H9 (cell line): Measurements from ENCODE around the gene FAT1. TPM values are rescaled to one million over a fixed set of nuclear protein-coding genes. Genes with fewer than 3 reads are reported as not detected.

Experiments used
- DNase-seq: peaks from one replicate; pipeline ENCODE4 v3.0.0-alpha.2; 2017
- H2AFZ ChIP-seq: one replicate; pipeline ENCODE4 v1.6.1; 2013; ENCODE audit warnings: mild to moderate bottlenecking, low read length, control low read depth, moderate library complexity
- H2AK5ac ChIP-seq: 2 replicates; pipeline ENCODE4 v1.6.1; 2013; ENCODE audit warnings: low read length, control low read depth, mixed read lengths; ENCODE audit not compliant: insufficient read length
- H2BK120ac ChIP-seq: one replicate; pipeline ENCODE4 v1.6.1; 2013; ENCODE audit warnings: low read depth, mild to moderate bottlenecking, low read length, control low read depth, inconsistent platforms; ENCODE audit not compliant: poor library complexity, severe bottlenecking
- H2BK12ac ChIP-seq: 2 replicates; pipeline ENCODE4 v1.6.1; 2013; ENCODE audit warnings: low read length, control low read depth, mixed read lengths, low read depth; ENCODE audit not compliant: insufficient read length
- H2BK15ac ChIP-seq: 2 replicates; pipeline ENCODE4 v1.6.1; 2013; ENCODE audit warnings: low read depth, low read length, control low read depth
- H2BK20ac ChIP-seq: one replicate; pipeline ENCODE4 v1.6.1; 2013; ENCODE audit warnings: low read depth, mild to moderate bottlenecking, low read length, control low read depth, inconsistent platforms; ENCODE audit not compliant: poor library complexity, severe bottlenecking
- H2BK5ac ChIP-seq: 2 replicates; pipeline ENCODE4 v1.6.1; 2013; ENCODE audit warnings: low read length, control low read depth, mixed read lengths; ENCODE audit not compliant: insufficient read length
- H3K14ac ChIP-seq: 2 replicates; pipeline ENCODE4 v1.6.1; 2013; ENCODE audit warnings: low read length, control low read depth; ENCODE audit not compliant: insufficient read depth
- H3K18ac ChIP-seq: 2 replicates; pipeline ENCODE4 v1.6.1; 2013; ENCODE audit warnings: low read depth, mild to moderate bottlenecking, mixed read lengths, low read length, control low read depth; ENCODE audit not compliant: insufficient read length
- H3K23ac ChIP-seq: 2 replicates; pipeline ENCODE4 v1.6.1; 2013; ENCODE audit warnings: low read length, control low read depth, mixed read lengths, low read depth; ENCODE audit not compliant: insufficient read length
- H3K23me2 ChIP-seq: 2 replicates; pipeline ENCODE4 v1.6.1; 2013; ENCODE audit warnings: low read depth, mild to moderate bottlenecking, mixed read lengths, low read length, control low read depth; ENCODE audit not compliant: insufficient read length, poor library complexity, severe bottlenecking
- H3K27ac ChIP-seq: 2 replicates; pipeline ENCODE4 v1.5.1; 2013; ENCODE audit warnings: low read length, control low read depth, mixed read lengths, low read depth; ENCODE audit not compliant: insufficient read length
- H3K27me3 ChIP-seq: 2 replicates; pipeline ENCODE4 v1.6.1; 2013; ENCODE audit warnings: low read length, control low read depth, inconsistent platforms; ENCODE audit not compliant: insufficient read depth
- H3K4ac ChIP-seq: 2 replicates; pipeline ENCODE4 v1.6.1; 2013; ENCODE audit warnings: low read depth, mild to moderate bottlenecking, control low read depth, inconsistent platforms, low read length, moderate library complexity
- H3K4me1 ChIP-seq: 2 replicates; pipeline ENCODE4 v1.6.1; 2013; ENCODE audit warnings: low read length, control low read depth, inconsistent platforms; ENCODE audit not compliant: insufficient read depth
- H3K4me2 ChIP-seq: 2 replicates; pipeline ENCODE4 v1.6.1; 2013; ENCODE audit warnings: low read length, control low read depth, mixed read lengths; ENCODE audit not compliant: insufficient read length, insufficient read depth
- H3K56ac ChIP-seq: 2 replicates; pipeline ENCODE4 v1.6.1; 2013; ENCODE audit warnings: low read depth, mild to moderate bottlenecking, mixed read lengths, low read length, control low read depth; ENCODE audit not compliant: insufficient read length
- H3K79me1 ChIP-seq: 2 replicates; pipeline ENCODE4 v1.6.1; 2013; ENCODE audit warnings: low read depth, mild to moderate bottlenecking, moderate library complexity, low read length, control low read depth, inconsistent platforms; ENCODE audit not compliant: insufficient read depth, poor library complexity, severe bottlenecking
- H3K79me2 ChIP-seq: 2 replicates; pipeline ENCODE4 v1.6.1; 2013; ENCODE audit warnings: low read length, control low read depth, inconsistent platforms; ENCODE audit not compliant: insufficient read depth
- H3K9ac ChIP-seq: 2 replicates; pipeline ENCODE4 v1.6.1; 2013; ENCODE audit warnings: low read length, control low read depth, mixed read lengths; ENCODE audit not compliant: insufficient read length; ENCODE audit errors: extremely low read depth
- H3K9me3 ChIP-seq: one replicate; pipeline ENCODE4 v1.6.1; 2013; ENCODE audit warnings: low read depth, low read length, inconsistent platforms; ENCODE audit not compliant: control insufficient read depth
- H3T11ph ChIP-seq: one replicate; pipeline ENCODE4 v1.6.1; 2013; ENCODE audit warnings: mild to moderate bottlenecking, low read length, control low read depth, inconsistent platforms
- H4K20me1 ChIP-seq: one replicate; pipeline ENCODE4 v1.6.1; 2013; ENCODE audit not compliant: control insufficient read depth, insufficient read length, insufficient read depth
- H4K5ac ChIP-seq: 2 replicates; pipeline ENCODE4 v1.6.1; 2013; ENCODE audit warnings: low read depth, mild to moderate bottlenecking, mixed read lengths, low read length, control low read depth; ENCODE audit not compliant: insufficient read length
- H4K8ac ChIP-seq: replicated peaks from 2 replicates; pipeline ENCODE4 v1.6.1; 2013; ENCODE audit warnings: low read length, control low read depth, mixed read lengths, low read depth; ENCODE audit not compliant: insufficient read length
- H4K91ac ChIP-seq: 2 replicates; pipeline ENCODE4 v1.6.1; 2013; ENCODE audit warnings: low read depth, mild to moderate bottlenecking, moderate library complexity, mixed read lengths, low read length, control low read depth; ENCODE audit not compliant: insufficient read length
- H3K27ac Mint-ChIP-seq, 3 experiments: 2 replicates in 2 of 3; 3 replicates in 1 of 3; pipeline ENCODE4 v1.8.0; 2020 to 2021; ENCODE audit warnings: mixed read lengths in 3 of 3, mild to moderate bottlenecking in 1 of 3, moderate library complexity in 1 of 3
- H3K27me3 Mint-ChIP-seq: 2 replicates; pipeline ENCODE4 v1.8.0; 2021; ENCODE audit warnings: low read depth, mild to moderate bottlenecking, moderate library complexity, mixed read lengths
- H3K36me3 Mint-ChIP-seq, 3 experiments: 2 replicates in 2 of 3; 3 replicates in 1 of 3; pipeline ENCODE4 v1.8.0; 2020 to 2021; ENCODE audit warnings: low read depth in 3 of 3, mixed read lengths in 3 of 3; ENCODE audit not compliant: insufficient read depth in 1 of 3
- H3K4me1 Mint-ChIP-seq, 2 experiments: 2 replicates each; pipeline ENCODE4 v1.8.0; 2020; ENCODE audit warnings: mixed read lengths in 2 of 2
- H3K4me3 Mint-ChIP-seq, 2 experiments: 2 replicates in 1 of 2; 3 replicates in 1 of 2; pipeline ENCODE4 v1.8.0; 2020 to 2021; ENCODE audit warnings: mild to moderate bottlenecking in 2 of 2, mixed read lengths in 2 of 2, moderate library complexity in 1 of 2
- H3K9me3 Mint-ChIP-seq, 2 experiments: 2 replicates in 1 of 2; 3 replicates in 1 of 2; pipeline ENCODE4 v1.8.0; 2020; ENCODE audit warnings: mild to moderate bottlenecking in 2 of 2, mixed read lengths in 2 of 2, moderate library complexity in 1 of 2
- WGBS: extraction: QIAGEN DNeasy Blood & Tissue Kit; methylation state at CpG from one replicate; pipeline ENCODE4 v1.1.7; 2013; ENCODE audit warnings: missing lambda C conversion rate, low lambda C conversion rate, mixed read lengths; ENCODE audit not compliant: insufficient read length; ENCODE audit errors: extremely low coverage; 5-methylcytosine and 5-hydroxymethylcytosine counted together
- total RNA-seq: library from RNA; stranded (reverse); gene quantifications from 2 replicates; pipeline ENCODE4 v1.2.1, GENCODE V29; 2021
- TF ChIP-seq, protein P1 (sequence below): fragments of 200-600 bp; sonication (generic); conservative IDR thresholded peaks from 3 replicates; pipeline ENCODE4 v1.8.0; 2021; ENCODE audit warnings: antibody characterized with exemption, mild to moderate bottlenecking

FAT1 gene
- total RNA-seq, 1 experiment from 2014 or later: 173 TPM

DNA sequence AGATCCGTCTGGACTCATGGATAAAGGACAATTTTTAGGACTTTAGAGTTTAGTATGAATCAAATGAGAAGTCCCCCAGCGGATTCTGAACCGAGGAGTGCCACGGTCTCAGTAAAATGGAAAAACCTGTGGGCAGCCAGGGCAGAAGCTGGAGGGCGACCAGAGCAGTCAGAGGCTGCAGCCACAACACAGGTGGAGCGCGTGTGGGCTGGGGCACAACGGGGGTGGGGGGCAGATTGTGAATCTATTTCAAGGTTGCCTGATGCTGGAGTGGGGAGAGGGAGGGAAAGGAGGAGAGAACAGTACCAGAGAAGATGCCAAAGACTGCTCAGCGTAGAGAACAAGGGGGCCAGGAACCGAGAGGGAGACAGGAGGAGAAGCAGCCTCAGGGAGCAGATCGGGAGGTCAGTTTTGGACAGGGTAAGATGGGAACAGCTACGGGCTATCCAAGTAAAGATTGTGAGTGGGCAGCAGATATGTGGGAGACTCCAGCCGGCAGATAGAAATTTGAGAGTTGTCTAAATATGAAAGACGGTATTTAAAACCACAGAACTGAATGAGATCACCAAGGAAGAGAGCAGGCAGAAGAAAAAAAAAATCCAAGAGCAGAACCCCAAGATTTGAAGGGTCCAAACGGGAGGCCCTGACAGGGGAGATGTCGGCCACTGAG is 9.5 kb downstream of the FAT1 start:
- no peaks in the 10 kb centered on the region for H4K20me1 ChIP-seq

More for the DNA sequence above, 9.5 kb downstream of the FAT1 start:
- Histone ChIP-seq H3K23ac (no peak overlapping the region), H3K79me2 (peaks cover 29% of the 10 kb centered on the region; the same call in 1 of the 2 replicates), H2BK120ac (no peak overlapping the region), H2BK15ac (no peak overlapping the region), H2AFZ (no peak overlapping the region), H2BK5ac (no peak overlapping the region), H3T11ph (no peak overlapping the region), H3K9ac (no peak overlapping the region), H4K91ac (no peak overlapping the region), H3K79me1 (peaks cover 6% of the 10 kb centered on the region), H3K4ac (no peak overlapping the region), H3K27ac (no peak overlapping the region), H3K4me2 (no peak overlapping the region), H4K8ac (no peak overlapping the region), H3K4me1 (no peaks in the 10 kb centered on the region), H3K18ac (no peak overlapping the region), H3K27me3 (no peaks in the 10 kb centered on the region), H3K14ac (no peak overlapping the region), H2AK5ac (no peak overlapping the region), H3K9me3 (no peaks in the 10 kb centered on the region), H3K56ac (no peak overlapping the region), H3K23me2 (no peaks in the 10 kb centered on the region), H4K5ac (no peak overlapping the region), H2BK12ac (no peak overlapping the region), H2BK20ac (no peak overlapping the region)
- H3K4me1 Mint-ChIP-seq: peaks cover 55 to 59% of the 10 kb centered on the region in 2 experiments
- peak overlapping the region in 1 of 3 experiments; percentile 36; a peak in 3 of 7 replicates for H3K27ac Mint-ChIP-seq
- no CpG with 5 or more reads among the region's 16 CpGs for WGBS
- H3K4me3 Mint-ChIP-seq: no peak overlapping the region
- H3K9me3 Mint-ChIP-seq: 0 out of 5 replicates have a peak, but pooled peaks cover 0 to 5% of the 10 kb centered on the region in 2 experiments
- no peak for DNase-seq
- H3K27me3 Mint-ChIP-seq: no peaks in the 10 kb centered on the region
- TF ChIP-seq, protein P1, sequence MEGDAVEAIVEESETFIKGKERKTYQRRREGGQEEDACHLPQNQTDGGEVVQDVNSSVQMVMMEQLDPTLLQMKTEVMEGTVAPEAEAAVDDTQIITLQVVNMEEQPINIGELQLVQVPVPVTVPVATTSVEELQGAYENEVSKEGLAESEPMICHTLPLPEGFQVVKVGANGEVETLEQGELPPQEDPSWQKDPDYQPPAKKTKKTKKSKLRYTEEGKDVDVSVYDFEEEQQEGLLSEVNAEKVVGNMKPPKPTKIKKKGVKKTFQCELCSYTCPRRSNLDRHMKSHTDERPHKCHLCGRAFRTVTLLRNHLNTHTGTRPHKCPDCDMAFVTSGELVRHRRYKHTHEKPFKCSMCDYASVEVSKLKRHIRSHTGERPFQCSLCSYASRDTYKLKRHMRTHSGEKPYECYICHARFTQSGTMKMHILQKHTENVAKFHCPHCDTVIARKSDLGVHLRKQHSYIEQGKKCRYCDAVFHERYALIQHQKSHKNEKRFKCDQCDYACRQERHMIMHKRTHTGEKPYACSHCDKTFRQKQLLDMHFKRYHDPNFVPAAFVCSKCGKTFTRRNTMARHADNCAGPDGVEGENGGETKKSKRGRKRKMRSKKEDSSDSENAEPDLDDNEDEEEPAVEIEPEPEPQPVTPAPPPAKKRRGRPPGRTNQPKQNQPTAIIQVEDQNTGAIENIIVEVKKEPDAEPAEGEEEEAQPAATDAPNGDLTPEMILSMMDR: no peak
- peaks cover 10 to 30% (median 28%) of the 10 kb centered on the region in 3 experiments for H3K36me3 Mint-ChIP-seq
